T1000 (cell line): Measurements from ENCODE around the gene TTF1.

Source experiments
- DNase-seq: peaks from one replicate; lab custom pipeline; 2025; ENCODE audit warnings: mixed read lengths; lab: John Stamatoyannopoulos, UW

The TTF1 gene

GRCh38 chr9:132406554-132407122 is at the start of gene TTF1:
Gene TTF1, minus strand, starts transcription at chr9:132406840. Its CDS starts 4,019 bp downstream, at chr9:132402821.
- peak; percentile 76 for DNase-seq

GRCh38 chr9:132456241-132456640 is 49.6 kb upstream of the TTF1 start:
- DNase-seq: no peak

GRCh38 chr9:132451276-132451675 is 44.6 kb upstream of the TTF1 start:
- no peak for DNase-seq

GRCh38 chr9:132447902-132448301 is 41.3 kb upstream of the TTF1 start:
- no peak for DNase-seq

- DNase-seq: no peak
These were observed 40.7 kb upstream of the TTF1 start for GRCh38 chr9:132447346-132447745.

- DNase-seq: no peak
These were observed 40.2 kb upstream of the TTF1 start for GRCh38 chr9:132446887-132447286.

GRCh38 chr9:132443951-132444607 is 37.4 kb upstream of the TTF1 start:
- no peak for DNase-seq

- DNase-seq: no peak
These were observed 34.8 kb upstream of the TTF1 start for GRCh38 chr9:132441404-132441803.

GRCh38 chr9:132440735-132441134 is 34.1 kb upstream of the TTF1 start:
- DNase-seq: no peak

GRCh38 chr9:132439153-132439552 is 32.5 kb upstream of the TTF1 start:
- DNase-seq: no peak

GRCh38 chr9:132434881-132435280 is 28.2 kb upstream of the TTF1 start:
- no peak for DNase-seq

- DNase-seq: no peak
These were observed 24.4 kb upstream of the TTF1 start for GRCh38 chr9:132430998-132431397.

- no peak for DNase-seq
These were observed 20.2 kb upstream of the TTF1 start for GRCh38 chr9:132426639-132427414.

- DNase-seq: no peak
These were observed 19.0 kb upstream of the TTF1 start for GRCh38 chr9:132425675-132426062.

- DNase-seq: no peak
These were observed 18.4 kb upstream of the TTF1 start for GRCh38 chr9:132424857-132425674.

- no peak for DNase-seq
These were observed 16.9 kb upstream of the TTF1 start for GRCh38 chr9:132423503-132423902.

GRCh38 chr9:132422574-132422973 is 15.9 kb upstream of the TTF1 start:
- no peak for DNase-seq

GRCh38 chr9:132418726-132419363 is 12.2 kb upstream of the TTF1 start:
- no peak for DNase-seq

- DNase-seq: no peak
These were observed 8.5 kb upstream of the TTF1 start for GRCh38 chr9:132415181-132415580.

GRCh38 chr9:132414731-132415130 is 8.1 kb upstream of the TTF1 start:
- no peak for DNase-seq

GRCh38 chr9:132413926-132414325 is 7.3 kb upstream of the TTF1 start:
- no peak for DNase-seq

- DNase-seq: no peak
These were observed 5.4 kb upstream of the TTF1 start for GRCh38 chr9:132412089-132412488.
